K562 (cell line): ENCODE measurements around the gene ZNF236. TPM values are rescaled to one million over a fixed set of nuclear protein-coding genes. Genes with fewer than 3 reads are reported as not detected.

Source experiments
- ATAC-seq: fragments of 200-7000 bp; cut with Tn5 transposase; 3 replicates; pipeline ENCODE4 v1.9.1; 2020; ENCODE audit warnings: moderate library complexity
- BruUV-seq: library from RNA; stranded (reverse); fragments of 400-500 nt; replicated peaks from 2 replicates; lab custom pipeline; 2021; lab: Mats Ljungman, UMichigan
- CTCF ChIA-PET: fragments of 300-600 bp; formaldehyde crosslinking; extraction: SDS; loops from one replicate; lab custom pipeline; 2021; ENCODE audit warnings: low intra/inter-chr PET ratio; lab: Yijun Ruan, JAX
- POLR2A ChIA-PET: fragments of 300-600, 350-650 bp; sonication (Branson Sonifier 250); formaldehyde crosslinking; extraction: SDS; loops from one replicate; lab custom pipeline; 2021; ENCODE audit warnings: antibody characterized with exemption, inconsistent platforms; lab: Yijun Ruan, JAX
- DNase-seq, 4 experiments: peaks; one replicate each; pipeline versions ENCODE4 v3.0.0 to v3.0.0-alpha.2; 2011 to 2018; ENCODE audit warnings: low spot score in 3 of 4, mixed read lengths in 3 of 4; ENCODE audit errors: extremely low read depth in 1 of 4
- FAIRE-seq: peaks from 2 replicates; lab custom pipeline; 2011; peaks lifted over from hg19 to GRCh38; lab: Jason Lieb, UNC
- H2AFZ ChIP-seq: 2 replicates; pipeline ENCODE4 v1.6.0; 2011; ENCODE audit warnings: low read depth, low read length, control low read depth, inconsistent platforms
- H3K27ac ChIP-seq: fragments of 200-600 bp; 3 replicates; pipeline ENCODE4 v1.8.0; 2011; ENCODE audit warnings: low read depth, mild to moderate bottlenecking, control low read depth, inconsistent platforms, low read length, moderate library complexity, mixed read lengths; ENCODE audit errors: extremely low read depth
- H3K27me3 ChIP-seq, 2 experiments: fragments of 300-600 bp in 1 of 2; 2 replicates in 1 of 2; 3 replicates in 1 of 2; pipeline versions ENCODE4 v1.6.0 to v1.8.0; 2011; ENCODE audit warnings: inconsistent platforms in 2 of 2, low read length in 2 of 2, mild to moderate bottlenecking in 1 of 2, mixed read lengths in 1 of 2, moderate library complexity in 1 of 2; ENCODE audit not compliant: control insufficient read depth in 2 of 2, insufficient read depth in 2 of 2
- H3K36me3 ChIP-seq: fragments of 300-600 bp; 3 replicates; pipeline ENCODE4 v1.8.0; 2011; ENCODE audit warnings: mild to moderate bottlenecking, low read length, inconsistent platforms; ENCODE audit not compliant: control insufficient read depth, insufficient read depth
- H3K4me1 ChIP-seq, 2 experiments: fragments of 200-600 bp in 1 of 2; replicated peaks in 1 of 2; 2 replicates in 1 of 2; 3 replicates in 1 of 2; pipeline versions ENCODE4 v1.5.1 to v1.8.0; 2011; ENCODE audit warnings: inconsistent platforms in 2 of 2, low read length in 2 of 2, mild to moderate bottlenecking in 1 of 2, mixed read lengths in 1 of 2, moderate library complexity in 1 of 2; ENCODE audit not compliant: control insufficient read depth in 2 of 2, insufficient read depth in 2 of 2
- H3K4me2 ChIP-seq: 2 replicates; pipeline ENCODE4 v1.6.1; 2011; ENCODE audit warnings: low read length, control low read depth, inconsistent platforms, mixed read lengths; ENCODE audit not compliant: insufficient read depth
- H3K4me3 ChIP-seq: fragments of 200-600 bp; sonication (generic), shearing (Covaris generic); 2 replicates; pipeline ENCODE4 v1.5.1; 2016; ENCODE audit warnings: control low read depth, inconsistent platforms
- H3K79me2 ChIP-seq: fragments of 200-600 bp; 3 replicates; pipeline ENCODE4 v1.8.0; 2011; ENCODE audit warnings: low read length, inconsistent platforms; ENCODE audit not compliant: control insufficient read depth, insufficient read depth
- H3K9ac ChIP-seq, 2 experiments: 2 replicates each; pipeline versions ENCODE4 v1.6.0 to v1.6.1; 2011; ENCODE audit warnings: low read depth in 2 of 2, low read length in 2 of 2, control low read depth in 1 of 2, inconsistent platforms in 1 of 2, mild to moderate bottlenecking in 1 of 2, mixed read lengths in 1 of 2; ENCODE audit not compliant: insufficient read depth in 1 of 2
- H3K9me1 ChIP-seq: one replicate; pipeline ENCODE4 v1.6.0; 2011; ENCODE audit warnings: inconsistent platforms, mild to moderate bottlenecking, low read length, moderate library complexity; ENCODE audit not compliant: control insufficient read depth, insufficient read depth
- H3K9me3 ChIP-seq: replicated peaks from 2 replicates; pipeline ENCODE4 v1.5.1; 2011; ENCODE audit warnings: low read depth, low read length, inconsistent platforms; ENCODE audit not compliant: control insufficient read depth, insufficient read depth
- H4K20me1 ChIP-seq: replicated peaks from 2 replicates; pipeline ENCODE4 v1.6.1; 2011; ENCODE audit warnings: low read length, inconsistent platforms, mixed read lengths; ENCODE audit not compliant: control insufficient read depth, insufficient read depth
- ADNP ChIP-seq: fragments of 200-800 bp; sonication (Bioruptor generic); IDR thresholded peaks from 2 replicates; pipeline ENCODE4 v1.6.1; 2016; ENCODE audit warnings: missing genetic modification characterization, missing compliant biosample characterization
- NKRF ChIP-seq: fragments of 450-650 bp; IDR thresholded peaks from 2 replicates; pipeline ENCODE4 v1.6.1; 2016; ENCODE audit warnings: borderline replicate concordance
- RFX7 ChIP-seq: fragments of 250-450 bp; sonication (Bioruptor Pico); IDR thresholded peaks from 2 replicates; pipeline ENCODE4 v1.5.1; 2021; ENCODE audit warnings: mild to moderate bottlenecking
- ZNF407 ChIP-seq: fragments of 450-650 bp; IDR thresholded peaks from 2 replicates; pipeline ENCODE4 v1.6.1; 2016; ENCODE audit warnings: low read depth
- WGBS: fragments of 100-300 bp; shearing (Covaris generic); methylation state at CpG from one replicate; pipeline ENCODE4 v1.1.6; 2016; ENCODE audit warnings: low coverage, mixed read lengths; ENCODE audit not compliant: insufficient coverage; ENCODE audit errors: missing lambda C conversion rate; 5-methylcytosine and 5-hydroxymethylcytosine counted together
- in situ Hi-C: fragments of 300-500 bp; cut with MboI; formaldehyde crosslinking; loops from 4 replicates; pipeline ENCODE4 v1.15.0; 2018; ENCODE audit warnings: inconsistent platforms, mixed read lengths
- intact Hi-C: fragments of 100-400 bp; cut with micrococcal nuclease; formaldehyde crosslinking; loops from 2 replicates; pipeline ENCODE4 v1.14.2; 2022
- polyA plus RNA-seq, 8 experiments: library from polyadenylated mRNA; depleted of rRNA in 4 of 8; stranded (reverse) in 5 of 8; unstranded in 3 of 8; fragments of >200 nt; fragmentation: Nextera tagmentation in 2 of 8; fragmentation: Illumina TruSeq in 1 of 8; extraction: Ambion mirVana in 2 of 8; extraction: Trizol in 1 of 8; gene quantifications; 2 replicates each; pipeline versions ENCODE4 v1.2.1 to v1.2.3, GENCODE V29; 2011 to 2014; ENCODE audit warnings: inconsistent platforms in 1 of 8, missing spikeins in 1 of 8
- total RNA-seq, 7 experiments: library from RNA; depleted of rRNA in 6 of 7; stranded (reverse); fragments of >200 nt in 6 of 7; fragmentation: Illumina TruSeq in 2 of 7; extraction: Trizol in 2 of 7; gene quantifications; 2 replicates each; pipeline versions ENCODE4 v1.2.1 to v1.2.3, GENCODE V29; 2011 to 2021; ENCODE audit warnings: low replicate concordance in 1 of 7

Gene ZNF236
- total and polyA plus RNA-seq, 9 of the 15 experiments (the other 6 are each of a cell fraction or from before 2014, with no cell fraction given): 0.35 to 8.7 (median 3.4) TPM

GRCh38 chr18:76967721-76968472 lies 145.5 kb downstream of the ZNF236 start:
- 72% methylated on average over 17 of the region's 17 CpGs for WGBS
- Histone ChIP-seq H3K4me1 (no peaks in the 10 kb centered on the region; a peak in 1 of 5 replicates), H3K27ac (no peak overlapping the region)

More at GRCh38 chr18:76967721-76968472, 145.5 kb downstream of the ZNF236 start:
- H3K4me3 ChIP-seq: no peak overlapping the region
- no peak overlapping the region for H3K9ac ChIP-seq
- BruUV-seq: no TSS peak
- TF ChIP-seq ADNP (tag): no peak
- TF ChIP-seq RFX7 (CRISPR knock-in tag): no peak
- no peak for TF ChIP-seq ZNF407
- no peak for TF ChIP-seq NKRF
- TF ChIP-seq, all 486 proteins: peak for 0
- DNase-seq: no peak
- in situ Hi-C loops (no loop called here), intact Hi-C loops (no loop called here)
- no peak for ATAC-seq
- FAIRE-seq: no peak
- H3K79me2 ChIP-seq: no peaks in the 10 kb centered on the region
- no peaks in the 10 kb centered on the region for H3K36me3 ChIP-seq
- H3K9me3 ChIP-seq: no peaks in the 10 kb centered on the region
- H2AFZ ChIP-seq: no peak overlapping the region
- no peaks in the 10 kb centered on the region for H3K9me1 ChIP-seq
- CTCF ChIA-PET: no interaction called here
- no peaks in the 10 kb centered on the region for H3K27me3 ChIP-seq
- no peaks in the 10 kb centered on the region for H4K20me1 ChIP-seq
- H3K4me2 ChIP-seq: no peak overlapping the region
- POLR2A ChIA-PET: interaction anchor here (0.7 kb wide), 1 partner anchor 43 kb away, joined by 3 read pairs; no protein-coding TSS in a partner anchor
